CD14-positive monocyte (primary cell): ENCODE measurements around the gene KAT6B. TPM values are rescaled to one million over a fixed set of nuclear protein-coding genes. Genes with fewer than 3 reads are reported as not detected.
A peak's percentile ranks its signal among the peaks of the same experiment; 100 is the strongest.
"Not testable (repeated sequence)": the region's sequence is repeated elsewhere in the genome, so short reads cannot be mapped to it uniquely, and the experiment has no call there.

Source experiments
- DNase-seq, 3 donors: peaks; one replicate each; pipeline ENCODE4 v3.0.0-alpha.2; 2011 to 2022
- H2AFZ ChIP-seq: 2 replicates; pipeline ENCODE4 v1.6.0; 2012; ENCODE audit warnings: mild to moderate bottlenecking, low read depth, low read length, inconsistent platforms; ENCODE audit not compliant: insufficient read depth, poor library complexity, severe bottlenecking
- H3K27ac ChIP-seq, 2 donors: 1 replicate in 1 of 2; 2 replicates in 1 of 2; pipeline ENCODE4 v1.5.1; 2012 to 2013; ENCODE audit warnings: low read length in 2 of 2, control low read depth in 1 of 2, inconsistent platforms in 1 of 2, low read depth in 1 of 2, mild to moderate bottlenecking in 1 of 2
- H3K27me3 ChIP-seq, 2 donors: one replicate each; pipeline versions ENCODE4 v1.6.0 to v1.6.1; 2011 to 2013; ENCODE audit warnings: low read length in 2 of 2; ENCODE audit not compliant: control insufficient read depth in 2 of 2, insufficient read depth in 2 of 2
- H3K36me3 ChIP-seq, 2 donors: replicated peaks in 1 of 2; 1 replicate in 1 of 2; 2 replicates in 1 of 2; pipeline versions ENCODE4 v1.5.1 to v1.6.1; 2012 to 2013; ENCODE audit warnings: low read length in 2 of 2, control low read depth in 1 of 2, inconsistent platforms in 1 of 2, mild to moderate bottlenecking in 1 of 2; ENCODE audit not compliant: insufficient read depth in 2 of 2, control insufficient read depth in 1 of 2
- H3K4me1 ChIP-seq, 2 donors: 1 replicate in 1 of 2; 2 replicates in 1 of 2; pipeline versions ENCODE4 v1.5.1 to v1.6.1; 2012 to 2013; ENCODE audit warnings: low read length in 2 of 2, control low read depth in 1 of 2, inconsistent platforms in 1 of 2, mild to moderate bottlenecking in 1 of 2, moderate library complexity in 1 of 2; ENCODE audit not compliant: insufficient read depth in 2 of 2, control insufficient read depth in 1 of 2
- H3K4me2 ChIP-seq: replicated peaks from 2 replicates; pipeline ENCODE3; 2012; ENCODE audit warnings: low read length, moderate library complexity, mild to moderate bottlenecking; ENCODE audit not compliant: poor library complexity, severe bottlenecking; ENCODE audit errors: extremely low read depth
- H3K4me3 ChIP-seq, 3 experiments: fragments of 200-600 bp in 1 of 3; sonication (generic) in 1 of 3; replicated peaks in 1 of 3; 1 replicate in 2 of 3; 2 replicates in 1 of 3; pipeline ENCODE4 v1.5.1; 2011 to 2013; ENCODE audit warnings: low read length in 3 of 3, mild to moderate bottlenecking in 3 of 3, control low read depth in 2 of 3, low read depth in 2 of 3, inconsistent platforms in 1 of 3, moderate library complexity in 1 of 3
- H3K79me2 ChIP-seq: 2 replicates; pipeline ENCODE4 v1.6.0; 2012; ENCODE audit warnings: mild to moderate bottlenecking, control low read depth, inconsistent platforms, low read length, moderate library complexity; ENCODE audit not compliant: insufficient read depth
- H3K9ac ChIP-seq: 2 replicates; pipeline ENCODE4 v1.6.0; 2017; ENCODE audit warnings: low read length, mild to moderate bottlenecking; ENCODE audit not compliant: insufficient read depth, poor library complexity, severe bottlenecking
- H3K9me3 ChIP-seq, 2 donors: replicated peaks in 1 of 2; 1 replicate in 1 of 2; 2 replicates in 1 of 2; pipeline versions ENCODE4 v1.5.1 to v1.6.1; 2012 to 2013; ENCODE audit warnings: low read length in 2 of 2, control low read depth in 1 of 2; ENCODE audit not compliant: control insufficient read depth in 1 of 2, insufficient read depth in 1 of 2
- H4K20me1 ChIP-seq: 2 replicates; pipeline ENCODE4 v1.6.0; 2012; ENCODE audit warnings: mild to moderate bottlenecking, low read length, control low read depth, moderate library complexity; ENCODE audit not compliant: insufficient read depth
- H3K27ac Mint-ChIP-seq, 7 donors: one replicate each; pipeline ENCODE4 v1.8.0; 2020; ENCODE audit warnings: mild to moderate bottlenecking in 7 of 7, mixed read lengths in 7 of 7, moderate library complexity in 6 of 7, inconsistent platforms in 2 of 7
- H3K27me3 Mint-ChIP-seq, 3 donors: one replicate each; pipeline ENCODE4 v1.8.0; 2021 to 2022; ENCODE audit warnings: low read depth in 3 of 3, mild to moderate bottlenecking in 3 of 3, mixed read lengths in 3 of 3, moderate library complexity in 3 of 3, inconsistent platforms in 1 of 3
- H3K36me3 Mint-ChIP-seq, 2 donors: one replicate each; pipeline ENCODE4 v1.8.0; 2020; ENCODE audit warnings: mixed read lengths in 2 of 2, inconsistent platforms in 1 of 2, mild to moderate bottlenecking in 1 of 2
- H3K4me1 Mint-ChIP-seq: one replicate; pipeline ENCODE4 v1.8.0; 2020; ENCODE audit warnings: mild to moderate bottlenecking, mixed read lengths
- H3K4me3 Mint-ChIP-seq, 2 donors: one replicate each; pipeline ENCODE4 v1.8.0; 2020; ENCODE audit warnings: mild to moderate bottlenecking in 2 of 2, mixed read lengths in 2 of 2, moderate library complexity in 1 of 2
- H3K9me3 Mint-ChIP-seq, 7 donors: one replicate each; pipeline ENCODE4 v1.8.0; 2020 to 2022; ENCODE audit warnings: mixed read lengths in 7 of 7, mild to moderate bottlenecking in 6 of 7, moderate library complexity in 6 of 7, inconsistent platforms in 2 of 7
- CTCF ChIP-seq: fragments of 200-600 bp; IDR thresholded peaks from one replicate; pipeline ENCODE4 v1.8.0; 2022; ENCODE audit warnings: antibody characterized with exemption, mild to moderate bottlenecking
- WGBS: methylation state at CpG from one replicate; pipeline ENCODE4 v1.1.5; 2013; ENCODE audit warnings: missing lambda C conversion rate; ENCODE audit not compliant: insufficient coverage; 5-methylcytosine and 5-hydroxymethylcytosine counted together
- intact Hi-C, 2 donors: fragments of 100-400 bp; cut with micrococcal nuclease; formaldehyde crosslinking; loops; one replicate each; pipeline versions ENCODE4 v1.15.0 to v1.15.1; 2023
- polyA plus RNA-seq, 3 donors: library from polyadenylated mRNA; depleted of rRNA in 1 of 3; unstranded in 2 of 3; stranded (reverse) in 1 of 3; fragments of 300-500 nt in 2 of 3; fragments of >200 nt in 1 of 3; fragmentation: Illumina TruSeq in 2 of 3; gene quantifications; 1 replicate in 2 of 3; 2 replicates in 1 of 3; pipeline ENCODE4 v1.2.3, GENCODE V29; 2012 to 2021

The KAT6B gene
- polyA plus RNA-seq, 3 donors: 3.3 to 6.4 (median 6.2) TPM

- intact Hi-C loops: loop anchor here in 1 of 2 donors (10.0 kb wide), 1 partner anchor 66 kb away; the partner anchor contains the start of gene KAT6B
- Mint-ChIP-seq H3K27ac (peak overlapping the region in 1 of 7 donors; percentile 13), H3K27me3 (no peaks in the 10 kb centered on the region), H3K4me1 (peaks cover 32% of the 10 kb centered on the region), H3K36me3 (peaks cover 0 to 4% of the 10 kb centered on the region in 2 donors), H3K4me3 (no peak overlapping the region), H3K9me3 (peaks cover 0 to 1% (median 0%) of the 10 kb centered on the region in 7 donors)
- H4K20me1 ChIP-seq: peaks cover 7% of the 10 kb centered on the region
- 80% methylated on average over 1 of the region's 2 CpGs for WGBS
- no peaks in the 10 kb centered on the region for H3K9me3 ChIP-seq
- no peaks in the 10 kb centered on the region for H3K36me3 ChIP-seq
- no peak overlapping the region for H3K4me2 ChIP-seq
- no peak overlapping the region for H2AFZ ChIP-seq
- peaks cover 29% of the 10 kb centered on the region for H3K79me2 ChIP-seq
- no peak overlapping the region for H3K4me3 ChIP-seq
- H3K4me1 ChIP-seq: peaks cover 16 to 21% of the 10 kb centered on the region in 2 donors
- H3K9ac ChIP-seq: no peak overlapping the region
- no peaks in the 10 kb centered on the region for H3K27me3 ChIP-seq
- no peak overlapping the region for H3K27ac ChIP-seq
- DNase-seq: no peak
- TF ChIP-seq CTCF: no peak
Observed at GRCh38 chr10:74891053-74891452, 64.7 kb downstream of the KAT6B start.

GRCh38 chr10:74892839-74893238 lies 66.4 kb downstream of the KAT6B start:
- Histone ChIP-seq H4K20me1 (peaks cover 7% of the 10 kb centered on the region), H3K36me3 (no peaks in the 10 kb centered on the region), H3K27me3 (no peaks in the 10 kb centered on the region), H3K27ac (no peak overlapping the region), H3K4me1 (peaks cover 11 to 13% of the 10 kb centered on the region in 2 donors), H3K9ac (no peak overlapping the region), H3K79me2 (peaks cover 32% of the 10 kb centered on the region), H3K4me3 (no peak overlapping the region), H3K4me2 (no peak overlapping the region), H3K9me3 (no peaks in the 10 kb centered on the region), H2AFZ (no peak overlapping the region)
- Mint-ChIP-seq H3K4me1 (peaks cover 25% of the 10 kb centered on the region), H3K27me3 (no peaks in the 10 kb centered on the region), H3K27ac (peak overlapping the region in 2 of 7 donors; percentile 59 to 75), H3K4me3 (no peak overlapping the region), H3K9me3 (peaks cover 0 to 1% (median 0%) of the 10 kb centered on the region in 7 donors), H3K36me3 (peaks cover 0 to 3% of the 10 kb centered on the region in 2 donors)
- DNase-seq: no peak
- WGBS: 79% methylated on average over 4 of the region's 4 CpGs
- intact Hi-C loops: loop anchor here in 1 of 2 donors (10.0 kb wide), 1 partner anchor 68 kb away; the partner anchor contains the start of gene KAT6B
- no peak for TF ChIP-seq CTCF

GRCh38 chr10:74893329-74893728 lies 66.9 kb downstream of the KAT6B start:
- not testable (repeated sequence) for H3K27ac ChIP-seq, H3K4me3 Mint-ChIP-seq, H3K9me3 Mint-ChIP-seq, H3K36me3 Mint-ChIP-seq, H3K27me3 ChIP-seq, H3K4me2 ChIP-seq, H3K27ac Mint-ChIP-seq, H3K9ac ChIP-seq, H3K9me3 ChIP-seq, H4K20me1 ChIP-seq, DNase-seq, H3K4me3 ChIP-seq, H3K27me3 Mint-ChIP-seq, H2AFZ ChIP-seq, H3K36me3 ChIP-seq
- Histone ChIP-seq H3K79me2 (peaks cover 35% of the 10 kb centered on the region), H3K4me1 (peaks cover 13 to 15% of the 10 kb centered on the region in 2 donors)
- intact Hi-C loops: loop anchor here in 1 of 2 donors (10.0 kb wide), 1 partner anchor 69 kb away; the partner anchor contains the start of gene KAT6B
- H3K4me1 Mint-ChIP-seq: peaks cover 27% of the 10 kb centered on the region
- WGBS: 79% methylated on average over 5 of the region's 6 CpGs
